Measurements from ENCODE around the gene CCDC116. TPM values are rescaled to one million over a fixed set of nuclear protein-coding genes. Genes with fewer than 3 reads are reported as not detected.

Gene CCDC116
- total RNA-seq, 6 donors from 2014 or later = 0.26 to 4.2 (median 0.97) TPM; not detected in 2

DNA sequence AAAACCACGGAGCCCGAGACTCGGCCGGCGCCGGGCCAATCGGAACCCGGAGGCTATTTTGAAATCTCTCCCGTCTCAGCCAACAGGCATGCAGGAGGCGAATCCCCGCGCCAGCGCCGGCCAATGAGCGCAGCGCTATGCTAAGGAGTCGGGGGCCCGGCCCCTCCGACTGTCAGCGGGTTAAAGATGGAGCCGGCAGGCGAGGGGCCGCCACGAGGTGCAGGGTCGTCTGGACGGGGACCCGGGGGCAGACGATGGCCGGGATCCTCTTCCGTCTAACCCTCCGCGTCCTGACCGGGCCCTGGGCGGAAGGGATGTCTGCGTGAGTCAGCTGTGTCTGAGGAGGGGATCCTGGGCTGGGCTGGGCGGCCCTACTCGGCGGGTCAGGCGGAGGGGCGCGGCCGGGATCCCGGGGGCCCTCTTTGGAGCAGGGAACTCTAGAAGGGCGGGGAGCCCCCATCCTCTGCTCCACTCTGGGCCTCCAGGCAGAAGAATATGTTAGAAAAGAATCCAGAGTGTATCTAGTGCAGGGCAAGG, 19.5 kb downstream of the CCDC116 start:
- 0 to 1% methylated on average over 20 to 30 of the region's 44 CpGs for WGBS, 2 donors
- H3K36me3 ChIP-seq = peaks cover 0 to 13% (median 0%) of the 10 kb centered on the region in 4 donors
- DNase-seq = peak; percentile 95 to 97
- TF ChIP-seq POLR2A (IDR thresholded peaks at IDR 0.05) (no peak), EP300 (IDR thresholded peaks at IDR 0.05) (no peak), POLR2AphosphoS5 (IDR thresholded peaks at IDR 0.05) (no peak)
- TF ChIP-seq, protein P1, sequence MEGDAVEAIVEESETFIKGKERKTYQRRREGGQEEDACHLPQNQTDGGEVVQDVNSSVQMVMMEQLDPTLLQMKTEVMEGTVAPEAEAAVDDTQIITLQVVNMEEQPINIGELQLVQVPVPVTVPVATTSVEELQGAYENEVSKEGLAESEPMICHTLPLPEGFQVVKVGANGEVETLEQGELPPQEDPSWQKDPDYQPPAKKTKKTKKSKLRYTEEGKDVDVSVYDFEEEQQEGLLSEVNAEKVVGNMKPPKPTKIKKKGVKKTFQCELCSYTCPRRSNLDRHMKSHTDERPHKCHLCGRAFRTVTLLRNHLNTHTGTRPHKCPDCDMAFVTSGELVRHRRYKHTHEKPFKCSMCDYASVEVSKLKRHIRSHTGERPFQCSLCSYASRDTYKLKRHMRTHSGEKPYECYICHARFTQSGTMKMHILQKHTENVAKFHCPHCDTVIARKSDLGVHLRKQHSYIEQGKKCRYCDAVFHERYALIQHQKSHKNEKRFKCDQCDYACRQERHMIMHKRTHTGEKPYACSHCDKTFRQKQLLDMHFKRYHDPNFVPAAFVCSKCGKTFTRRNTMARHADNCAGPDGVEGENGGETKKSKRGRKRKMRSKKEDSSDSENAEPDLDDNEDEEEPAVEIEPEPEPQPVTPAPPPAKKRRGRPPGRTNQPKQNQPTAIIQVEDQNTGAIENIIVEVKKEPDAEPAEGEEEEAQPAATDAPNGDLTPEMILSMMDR (IDR thresholded peaks at IDR 0.05) = no peak
- H3K4me1 ChIP-seq = peaks cover 16 to 29% (median 19%) of the 10 kb centered on the region in 4 donors
- H3K27me3 ChIP-seq = no peaks in the 10 kb centered on the region
- H3K4me3 ChIP-seq = peak overlapping the region; percentile 51 to 60 (median 58)
- peak overlapping the region in 3 of 4 donors; percentile 17 to 49 (median 36) for H3K27ac ChIP-seq
- no peaks in the 10 kb centered on the region for H3K9me3 ChIP-seq
- ATAC-seq (ENCODE audit: low FRiP score in 2 of 2) = peak; percentile 88 to 96

DNA sequence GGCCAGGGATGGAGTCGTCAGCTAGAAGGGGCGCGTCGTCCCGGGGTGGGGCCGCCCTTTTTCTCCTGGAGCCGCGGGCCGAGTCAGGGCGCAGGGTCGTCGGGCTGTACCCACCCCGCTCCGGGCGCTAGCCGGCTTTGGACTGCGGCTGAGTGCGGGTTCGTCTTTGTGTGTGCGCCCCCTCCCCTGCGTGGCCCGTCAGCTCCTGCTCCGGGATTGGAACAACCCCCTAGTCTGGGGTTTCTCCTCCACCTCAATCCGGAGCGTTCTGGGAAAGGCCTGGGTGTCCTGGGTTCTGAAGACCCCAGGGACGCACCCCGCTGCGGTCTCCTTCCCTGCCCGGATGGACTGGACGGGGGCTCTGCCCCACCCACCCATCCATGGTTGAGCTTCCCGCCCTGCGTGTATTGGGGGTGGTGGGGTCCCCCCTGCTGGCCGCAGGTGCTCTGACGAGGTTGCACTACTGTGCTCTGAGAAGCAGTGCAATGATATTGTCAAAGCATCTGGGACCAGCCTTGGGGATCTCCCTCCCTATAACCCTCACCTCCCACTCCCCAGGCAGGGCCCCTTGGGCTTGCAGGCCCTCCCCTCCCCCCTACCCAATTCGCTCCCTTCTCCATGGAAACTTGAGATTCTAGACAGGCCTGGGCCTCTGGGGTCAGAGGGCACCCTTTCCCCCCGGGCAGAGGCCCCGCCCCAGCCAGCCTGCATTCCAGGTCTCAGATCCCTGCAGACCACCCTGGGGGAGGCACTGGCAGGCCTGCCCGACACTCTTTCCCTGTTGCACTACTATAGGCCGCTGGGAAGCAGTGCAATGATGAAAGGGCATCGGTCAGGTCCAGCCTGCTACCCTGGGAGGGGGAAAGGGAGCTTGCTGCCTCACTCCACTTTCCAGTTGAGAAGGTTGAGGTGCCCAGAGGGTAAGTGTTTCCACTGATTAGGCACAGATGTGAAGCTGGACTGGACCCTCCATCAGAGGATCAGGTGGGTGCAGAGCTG, 20.3 kb downstream of the CCDC116 start:
- DNase-seq (peak in 1 of 2 donors; percentile 57), ATAC-seq (ENCODE audit: low FRiP score in 2 of 2) (no peak)
- Histone ChIP-seq H3K4me1 (peaks cover 21 to 35% (median 25%) of the 10 kb centered on the region in 4 donors), H3K36me3 (peaks cover 0 to 10% (median 0%) of the 10 kb centered on the region in 4 donors), H3K9me3 (no peaks in the 10 kb centered on the region), H3K4me3 (peak overlapping the region; percentile 51 to 60 (median 58)), H3K27me3 (no peaks in the 10 kb centered on the region), H3K27ac (peak overlapping the region in 1 of 4 donors; percentile 36)
- TF ChIP-seq EP300 (IDR thresholded peaks at IDR 0.05) (no peak), POLR2AphosphoS5 (IDR thresholded peaks at IDR 0.05) (no peak), POLR2A (IDR thresholded peaks at IDR 0.05) (no peak)
- TF ChIP-seq, protein P1 (IDR thresholded peaks at IDR 0.05) = no peak
- WGBS, 2 donors = 30 to 33% methylated on average over 15 to 23 of the region's 40 CpGs

DNA sequence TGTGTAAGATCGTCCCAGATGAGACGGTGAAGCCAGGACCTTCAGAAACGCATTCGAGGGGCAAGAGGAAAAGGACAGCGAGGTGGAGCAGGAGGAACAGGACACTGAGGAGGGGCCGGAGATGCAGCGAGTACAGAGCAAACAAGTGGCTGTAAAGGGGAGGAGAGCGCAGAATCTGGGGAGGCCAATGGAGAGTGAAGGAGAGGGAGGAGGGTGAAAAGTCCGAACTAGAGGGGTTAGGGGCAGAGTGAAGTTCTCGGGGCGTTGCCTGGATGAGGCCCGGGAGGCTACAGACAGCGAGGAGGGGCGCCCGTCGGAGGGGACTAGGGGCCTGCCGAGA, 24.4 kb downstream of the CCDC116 start:
- no peak for ATAC-seq (ENCODE audit: low FRiP score in 2 of 2)
- no peak for DNase-seq
- H3K27ac ChIP-seq = peak overlapping the region in 3 of 4 donors; percentile 24 to 49 (median 26)

DNA sequence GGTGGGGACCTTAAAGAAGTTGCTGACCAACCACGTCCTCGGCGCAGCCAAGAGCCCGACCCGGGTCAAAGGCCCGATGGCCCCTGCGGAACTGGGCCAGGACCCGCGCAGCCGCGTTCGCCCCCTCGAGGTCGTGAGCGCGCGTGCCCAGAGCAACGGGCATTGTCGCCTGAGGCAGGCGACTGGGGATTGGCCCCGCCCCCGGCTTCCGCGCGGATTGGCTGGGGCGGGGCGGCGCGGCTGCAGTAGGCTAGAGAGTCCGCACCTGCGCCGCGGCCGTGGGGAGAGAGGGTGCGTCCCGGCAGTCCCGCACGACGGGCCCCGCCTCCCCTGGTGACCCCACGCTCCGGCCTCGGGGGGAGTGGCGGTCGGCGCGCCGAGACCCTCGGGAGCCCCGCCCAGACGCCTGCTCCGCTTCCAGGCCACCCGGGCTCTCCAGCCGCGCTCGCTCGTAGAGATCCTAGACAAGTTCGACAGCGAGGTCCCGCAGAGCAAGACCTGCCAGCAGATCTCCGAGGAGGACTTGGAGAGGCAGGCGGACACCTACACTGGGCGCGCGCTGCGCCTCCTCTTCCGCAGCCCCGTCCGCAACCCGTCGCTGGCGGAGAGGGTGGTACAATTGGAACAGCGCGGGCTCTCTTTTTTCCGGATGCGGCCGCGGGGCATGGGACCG, 24.9 kb downstream of the CCDC116 start:
- H3K4me3 ChIP-seq = peak overlapping the region; percentile 55 to 72 (median 63)
- ATAC-seq (ENCODE audit: low FRiP score in 2 of 2) (peak; percentile 75 to 92), DNase-seq (peak; percentile 89 to 96)
- H3K27me3 ChIP-seq = no peaks in the 10 kb centered on the region
- H3K9me3 ChIP-seq = no peaks in the 10 kb centered on the region
- no peaks in the 10 kb centered on the region for H3K36me3 ChIP-seq
- WGBS, 2 donors = 0 to 5% methylated on average over 3 to 25 of the region's 79 CpGs
- peaks cover 11 to 23% (median 14%) of the 10 kb centered on the region in 4 donors for H3K4me1 ChIP-seq
- TF ChIP-seq POLR2AphosphoS5 (IDR thresholded peaks at IDR 0.05) (peak in 1 of 2 donors; percentile 25), POLR2A (IDR thresholded peaks at IDR 0.05) (peak in 1 of 4 donors; percentile 50), EP300 (IDR thresholded peaks at IDR 0.05) (no peak)
- TF ChIP-seq, protein P1 (IDR thresholded peaks at IDR 0.05) = peak in 5 of 6 experiments; percentile 17 to 56 (median 37)
- peak overlapping the region in 3 of 4 donors; percentile 24 to 49 (median 26) for H3K27ac ChIP-seq

More for the DNA sequence above, 24.4 kb downstream of the CCDC116 start:
- H3K36me3 ChIP-seq = no peaks in the 10 kb centered on the region
- H3K27me3 ChIP-seq = no peaks in the 10 kb centered on the region
- WGBS, 2 donors = 34 to 40% methylated on average over 17 of the region's 17 CpGs
- no peaks in the 10 kb centered on the region for H3K9me3 ChIP-seq
- H3K4me3 ChIP-seq = peak overlapping the region in 3 of 4 donors; percentile 56 to 72 (median 70)
- peaks cover 13 to 28% (median 18%) of the 10 kb centered on the region in 4 donors for H3K4me1 ChIP-seq
- no peak for TF ChIP-seq POLR2AphosphoS5 (IDR thresholded peaks at IDR 0.05)
- TF ChIP-seq, protein P1 (IDR thresholded peaks at IDR 0.05) = no peak
- TF ChIP-seq POLR2A (IDR thresholded peaks at IDR 0.05) = no peak
- TF ChIP-seq EP300 (IDR thresholded peaks at IDR 0.05) = no peak

Measured in upper lobe of left lung (tissue), 6 donors.